Left lung (tissue), 10 donors: ENCODE results near the gene CBY1. TPM values are rescaled to one million over a fixed set of nuclear protein-coding genes. Genes with fewer than 3 reads are reported as not detected.
A peak's percentile ranks its signal among the peaks of the same experiment; 100 is the strongest.

ENCODE experiments used
- ATAC-seq: fragments of 200-7000 bp; cut with Tn5 transposase; one replicate; pipeline ENCODE4 v1.9.1; 2020; ENCODE audit warnings: moderate library complexity
- DNase-seq, 4 donors: peaks; one replicate each; pipeline ENCODE4 v3.0.0-alpha.2; 2013 to 2020
- H3K27ac ChIP-seq, 2 donors: fragments of 200-600 bp; sonication (generic) in 1 of 2; one replicate each; pipeline versions ENCODE4 v1.5.0 to v1.8.0; 2020 to 2021
- H3K27me3 ChIP-seq, 2 donors: fragments of 200-600 bp; sonication (generic) in 1 of 2; one replicate each; pipeline versions ENCODE4 v1.5.0 to v1.8.0; 2020 to 2021
- H3K36me3 ChIP-seq, 2 donors: fragments of 200-600 bp; sonication (generic) in 1 of 2; one replicate each; pipeline versions ENCODE4 v1.5.0 to v1.8.0; 2020 to 2021
- H3K4me1 ChIP-seq, 2 donors: fragments of 200-600 bp; one replicate each; pipeline ENCODE4 v1.8.0; 2021
- H3K4me3 ChIP-seq, 2 donors: fragments of 200-600 bp; sonication (generic) in 1 of 2; one replicate each; pipeline versions ENCODE4 v1.5.0 to v1.8.0; 2020 to 2021; ENCODE audit warnings: mild to moderate bottlenecking in 1 of 2
- H3K9me3 ChIP-seq, 2 donors: fragments of 200-600 bp; sonication (generic) in 1 of 2; one replicate each; pipeline versions ENCODE4 v1.5.0 to v1.8.0; 2020 to 2021
- intact Hi-C, 2 donors: fragments of 100-400 bp; cut with DNase I; formaldehyde crosslinking; loops; one replicate each; pipeline versions ENCODE4 v1.11.2 to v1.14.2; 2022
- polyA plus RNA-seq, 6 donors: library from polyadenylated mRNA; unstranded; fragments of 120-200 nt; gene quantifications; one replicate each; pipeline ENCODE4 v1.2.1, GENCODE V29; 2013; ENCODE audit not compliant: insufficient read length in 6 of 6
- total RNA-seq, 2 donors: library from RNA; stranded (reverse); fragmentation: NEBNext Ultra II Directional; extraction: Animal tissue kit (Norgen Biotek cat#: 25700); gene quantifications; one replicate each; pipeline ENCODE4 v1.2.1, GENCODE V29; 2021
- TF ChIP-seq, protein P1 (sequence below), 2 donors: fragments of 200-600 bp; sonication (generic) in 1 of 2; IDR thresholded peaks; one replicate each; pipeline versions ENCODE4 v1.5.0 to v1.8.0; 2021; ENCODE audit warnings: antibody characterized with exemption in 2 of 2
- donor health status: DM: no; HTN: yes; CAD: no.
- donor health status: DM: no; HTN: no; CAD: no.

CBY1 gene
- total and polyA plus RNA-seq, 8 donors, result 24.4 to 56.6 (median 52.0) TPM

GRCh38 chr22:38697425-38698089 is 41.1 kb downstream of the CBY1 start:
- intact Hi-C loops, result no loop called here
- H3K36me3 ChIP-seq, result peaks cover 0 to 18% of the 10 kb centered on the region in 2 donors
- DNase-seq (no peak), ATAC-seq (no peak)
- H3K27ac ChIP-seq, result peak overlapping the region; percentile 84 to 96
- H3K4me1 ChIP-seq, result peaks cover 32 to 73% of the 10 kb centered on the region in 2 donors
- peak overlapping the region in 1 of 2 donors; percentile 77 for H3K4me3 ChIP-seq
- TF ChIP-seq, protein P1, sequence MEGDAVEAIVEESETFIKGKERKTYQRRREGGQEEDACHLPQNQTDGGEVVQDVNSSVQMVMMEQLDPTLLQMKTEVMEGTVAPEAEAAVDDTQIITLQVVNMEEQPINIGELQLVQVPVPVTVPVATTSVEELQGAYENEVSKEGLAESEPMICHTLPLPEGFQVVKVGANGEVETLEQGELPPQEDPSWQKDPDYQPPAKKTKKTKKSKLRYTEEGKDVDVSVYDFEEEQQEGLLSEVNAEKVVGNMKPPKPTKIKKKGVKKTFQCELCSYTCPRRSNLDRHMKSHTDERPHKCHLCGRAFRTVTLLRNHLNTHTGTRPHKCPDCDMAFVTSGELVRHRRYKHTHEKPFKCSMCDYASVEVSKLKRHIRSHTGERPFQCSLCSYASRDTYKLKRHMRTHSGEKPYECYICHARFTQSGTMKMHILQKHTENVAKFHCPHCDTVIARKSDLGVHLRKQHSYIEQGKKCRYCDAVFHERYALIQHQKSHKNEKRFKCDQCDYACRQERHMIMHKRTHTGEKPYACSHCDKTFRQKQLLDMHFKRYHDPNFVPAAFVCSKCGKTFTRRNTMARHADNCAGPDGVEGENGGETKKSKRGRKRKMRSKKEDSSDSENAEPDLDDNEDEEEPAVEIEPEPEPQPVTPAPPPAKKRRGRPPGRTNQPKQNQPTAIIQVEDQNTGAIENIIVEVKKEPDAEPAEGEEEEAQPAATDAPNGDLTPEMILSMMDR (IDR thresholded peaks at IDR 0.05), result no peak
- H3K27me3 ChIP-seq, result no peaks in the 10 kb centered on the region
- no peaks in the 10 kb centered on the region for H3K9me3 ChIP-seq

DNA sequence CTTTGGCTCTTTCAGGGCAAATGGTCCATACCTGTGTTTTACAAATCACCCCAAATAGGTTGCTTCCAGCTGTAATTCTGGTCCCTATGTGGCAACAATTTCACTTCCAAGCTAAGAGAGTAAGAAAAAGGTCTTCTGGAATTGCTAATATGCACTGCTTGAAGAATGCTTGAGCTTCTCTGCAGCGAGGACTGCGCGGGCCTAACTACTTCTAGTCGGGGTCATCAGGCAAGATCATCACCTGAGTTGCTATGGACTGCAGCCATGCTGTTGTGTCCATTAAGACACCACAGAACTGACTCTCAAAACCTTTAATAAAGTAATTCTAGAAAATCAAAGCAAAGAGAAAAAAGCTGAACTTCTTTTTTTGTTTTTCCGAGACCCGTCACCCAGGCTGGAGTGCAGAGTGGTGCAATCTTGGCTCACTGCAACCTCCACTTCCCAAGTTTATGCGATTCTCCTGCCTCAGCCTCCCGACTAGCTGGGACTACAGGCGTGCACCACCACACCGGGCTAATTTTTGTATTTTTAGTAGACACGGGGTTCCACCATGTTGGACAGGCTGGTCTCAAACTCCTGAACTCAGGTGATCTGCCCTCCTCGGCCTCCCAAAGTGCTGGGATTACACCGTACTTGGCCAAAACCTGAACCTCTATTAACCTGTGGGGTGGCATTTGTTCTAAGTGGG is 42.1 kb downstream of the CBY1 start:
- H3K27ac ChIP-seq, result peak overlapping the region; percentile 84 to 96
- intact Hi-C loops, result no loop called here
- TF ChIP-seq, protein P1 (IDR thresholded peaks at IDR 0.05), result no peak
- H3K36me3 ChIP-seq, result peaks cover 0 to 18% of the 10 kb centered on the region in 2 donors
- H3K9me3 ChIP-seq, result no peaks in the 10 kb centered on the region
- peak overlapping the region; percentile 73 to 77 for H3K4me3 ChIP-seq
- H3K27me3 ChIP-seq, result no peaks in the 10 kb centered on the region
- ATAC-seq, result no peak
- peaks cover 32 to 73% of the 10 kb centered on the region in 2 donors for H3K4me1 ChIP-seq
- no peak for DNase-seq

DNA sequence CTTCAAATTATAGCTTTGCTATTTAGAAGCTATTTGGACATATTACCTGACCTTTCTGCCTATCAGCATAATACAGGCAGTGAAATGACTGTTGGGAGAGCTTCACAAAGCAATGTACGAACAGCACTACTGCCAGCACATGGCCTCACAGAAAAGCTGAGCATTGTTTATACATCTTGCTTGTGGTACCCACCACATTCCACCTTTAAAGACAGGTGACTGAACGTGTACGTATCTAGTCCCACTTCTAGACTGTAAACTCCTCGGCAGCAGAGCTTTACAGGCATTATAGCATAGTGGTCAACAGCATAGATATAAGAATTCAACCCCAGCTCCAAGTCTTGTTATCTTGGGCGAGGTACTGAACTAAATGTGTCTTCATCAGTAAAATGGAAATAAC is 42.7 kb downstream of the CBY1 start:
- Histone ChIP-seq H3K36me3 (peaks cover 0 to 13% of the 10 kb centered on the region in 2 donors), H3K4me1 (peaks cover 32 to 71% of the 10 kb centered on the region in 2 donors), H3K9me3 (no peaks in the 10 kb centered on the region), H3K4me3 (peak overlapping the region; percentile 73 to 77), H3K27ac (peak overlapping the region; percentile 96 to 98), H3K27me3 (no peaks in the 10 kb centered on the region)
- ATAC-seq (no peak), DNase-seq (no peak)
- TF ChIP-seq, protein P1 (IDR thresholded peaks at IDR 0.05), result no peak
- intact Hi-C loops, result no loop called here

- H3K27ac ChIP-seq, result peak overlapping the region; percentile 96 to 98
These were observed 43.3 kb downstream of the CBY1 start for GRCh38 chr22:38699784-38700183.

More at GRCh38 chr22:38699784-38700183, 43.3 kb downstream of the CBY1 start:
- TF ChIP-seq, protein P1 (IDR thresholded peaks at IDR 0.05), result no peak
- Histone ChIP-seq H3K9me3 (no peaks in the 10 kb centered on the region), H3K4me3 (peak overlapping the region; percentile 73 to 77), H3K36me3 (peaks cover 0 to 6% of the 10 kb centered on the region in 2 donors), H3K27me3 (no peaks in the 10 kb centered on the region), H3K4me1 (peaks cover 32 to 70% of the 10 kb centered on the region in 2 donors)
- intact Hi-C loops, result no loop called here
- ATAC-seq, result no peak
- DNase-seq, result no peak
